Esophagus muscularis mucosa (tissue), 4 donors: ENCODE data around the gene LCNL1. TPM values are rescaled to one million over a fixed set of nuclear protein-coding genes. Genes with fewer than 3 reads are reported as not detected.

Experiments used
- DNase-seq: peaks from one replicate; pipeline ENCODE4 v3.0.0-alpha.2; 2017; ENCODE audit errors: extremely low spot score
- H3K27ac ChIP-seq, 4 donors: fragments of 200-600 bp; sonication (generic); replicated peaks in 1 of 4; 1 replicate in 3 of 4; 2 replicates in 1 of 4; pipeline ENCODE4 v1.5.1; 2016 to 2019; ENCODE audit warnings: mild to moderate bottlenecking in 1 of 4
- H3K27me3 ChIP-seq, 4 donors: fragments of 200-600 bp; sonication (generic); one replicate each; pipeline versions ENCODE4 v1.5.1 to v1.6.0; 2016 to 2019
- H3K36me3 ChIP-seq, 4 donors: fragments of 200-600 bp; sonication (generic); one replicate each; pipeline ENCODE4 v1.5.1; 2016 to 2019
- H3K4me1 ChIP-seq, 4 donors: fragments of 200-600 bp; sonication (generic); one replicate each; pipeline ENCODE4 v1.5.1; 2016 to 2019
- H3K4me3 ChIP-seq, 4 donors: fragments of 200-600 bp; sonication (generic); 1 replicate in 2 of 4; 2 replicates in 2 of 4; pipeline ENCODE4 v1.5.1; 2016 to 2019; ENCODE audit warnings: mild to moderate bottlenecking in 4 of 4, moderate library complexity in 1 of 4
- H3K9me3 ChIP-seq, 4 donors: fragments of 200-600 bp; sonication (generic); 1 replicate in 3 of 4; 2 replicates in 1 of 4; pipeline ENCODE4 v1.5.1; 2016 to 2019
- EP300 ChIP-seq: sonication (generic); formaldehyde crosslinking; IDR thresholded peaks from one replicate; pipeline ENCODE4 v1.6.1; 2017; ENCODE audit warnings: antibody characterized with exemption
- POLR2A ChIP-seq: fragments of 450-650 bp; IDR thresholded peaks from one replicate; pipeline ENCODE4 v1.6.1; 2017; ENCODE audit warnings: antibody characterized with exemption, moderate library complexity, mild to moderate bottlenecking, low read depth
- POLR2AphosphoS5 ChIP-seq, 2 donors: sonication (generic); formaldehyde crosslinking; IDR thresholded peaks; one replicate each; pipeline ENCODE4 v1.6.1; 2017; ENCODE audit warnings: antibody characterized with exemption in 2 of 2
- WGBS: methylation state at CpG from one replicate; pipeline ENCODE4 v1.1.5; 2018; 5-methylcytosine and 5-hydroxymethylcytosine counted together
- intact Hi-C: fragments of 100-400 bp; cut with DNase I; formaldehyde crosslinking; loops from one replicate; pipeline ENCODE4 v1.15.1; 2023
- total RNA-seq, 4 donors: library from RNA; depleted of rRNA; stranded (reverse); fragments of >200 nt; gene quantifications; one replicate each; pipeline versions ENCODE4 v1.1.0 to v1.2.1, GENCODE V29; 2016
- TF ChIP-seq, protein P1 (sequence below), 3 experiments: fragments of 200-600 bp in 2 of 3; fragments of 450-650 bp in 1 of 3; sonication (generic) in 2 of 3; IDR thresholded peaks; one replicate each; pipeline ENCODE4 v1.5.1; 2017 to 2019; ENCODE audit warnings: antibody characterized with exemption in 3 of 3, mild to moderate bottlenecking in 2 of 3, moderate library complexity in 1 of 3

Gene LCNL1
- total RNA-seq, 4 donors from 2014 or later: 0.11 to 0.42 (median 0.39) TPM; not detected in 1

DNA sequence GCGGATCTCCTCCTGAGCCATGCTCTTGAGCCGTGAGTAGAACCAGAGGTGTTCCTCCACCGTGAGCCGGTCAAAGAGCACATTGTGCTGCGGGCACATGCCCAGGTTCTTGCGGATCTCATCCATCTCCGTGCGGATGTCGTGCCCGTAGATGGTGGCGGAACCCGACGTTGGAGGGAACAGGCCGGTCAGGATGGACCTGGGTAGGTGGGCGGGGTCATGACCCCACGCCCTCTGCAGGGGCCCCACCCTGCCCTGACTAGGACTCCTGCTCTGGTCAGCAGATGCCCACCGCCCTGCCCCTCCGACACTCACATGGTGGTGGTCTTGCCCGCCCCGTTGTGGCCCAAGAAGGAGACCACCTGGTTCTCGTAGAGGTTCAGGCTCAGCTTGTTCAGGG, 33.2 kb downstream of the LCNL1 start:
- intact Hi-C loops: no loop called here
- Histone ChIP-seq H3K27me3 (no peaks in the 10 kb centered on the region), H3K4me3 (no peak overlapping the region), H3K36me3 (peaks cover 31 to 97% (median 91%) of the 10 kb centered on the region in 4 donors), H3K27ac (no peak overlapping the region), H3K9me3 (no peaks in the 10 kb centered on the region), H3K4me1 (no peaks in the 10 kb centered on the region)
- TF ChIP-seq POLR2AphosphoS5 (IDR thresholded peaks at IDR 0.05): no peak
- TF ChIP-seq, protein P1, sequence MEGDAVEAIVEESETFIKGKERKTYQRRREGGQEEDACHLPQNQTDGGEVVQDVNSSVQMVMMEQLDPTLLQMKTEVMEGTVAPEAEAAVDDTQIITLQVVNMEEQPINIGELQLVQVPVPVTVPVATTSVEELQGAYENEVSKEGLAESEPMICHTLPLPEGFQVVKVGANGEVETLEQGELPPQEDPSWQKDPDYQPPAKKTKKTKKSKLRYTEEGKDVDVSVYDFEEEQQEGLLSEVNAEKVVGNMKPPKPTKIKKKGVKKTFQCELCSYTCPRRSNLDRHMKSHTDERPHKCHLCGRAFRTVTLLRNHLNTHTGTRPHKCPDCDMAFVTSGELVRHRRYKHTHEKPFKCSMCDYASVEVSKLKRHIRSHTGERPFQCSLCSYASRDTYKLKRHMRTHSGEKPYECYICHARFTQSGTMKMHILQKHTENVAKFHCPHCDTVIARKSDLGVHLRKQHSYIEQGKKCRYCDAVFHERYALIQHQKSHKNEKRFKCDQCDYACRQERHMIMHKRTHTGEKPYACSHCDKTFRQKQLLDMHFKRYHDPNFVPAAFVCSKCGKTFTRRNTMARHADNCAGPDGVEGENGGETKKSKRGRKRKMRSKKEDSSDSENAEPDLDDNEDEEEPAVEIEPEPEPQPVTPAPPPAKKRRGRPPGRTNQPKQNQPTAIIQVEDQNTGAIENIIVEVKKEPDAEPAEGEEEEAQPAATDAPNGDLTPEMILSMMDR (IDR thresholded peaks at IDR 0.05): no peak
- no peak for TF ChIP-seq POLR2A
- WGBS: 97% methylated on average over 13 of the region's 21 CpGs
- no peak for DNase-seq

DNA sequence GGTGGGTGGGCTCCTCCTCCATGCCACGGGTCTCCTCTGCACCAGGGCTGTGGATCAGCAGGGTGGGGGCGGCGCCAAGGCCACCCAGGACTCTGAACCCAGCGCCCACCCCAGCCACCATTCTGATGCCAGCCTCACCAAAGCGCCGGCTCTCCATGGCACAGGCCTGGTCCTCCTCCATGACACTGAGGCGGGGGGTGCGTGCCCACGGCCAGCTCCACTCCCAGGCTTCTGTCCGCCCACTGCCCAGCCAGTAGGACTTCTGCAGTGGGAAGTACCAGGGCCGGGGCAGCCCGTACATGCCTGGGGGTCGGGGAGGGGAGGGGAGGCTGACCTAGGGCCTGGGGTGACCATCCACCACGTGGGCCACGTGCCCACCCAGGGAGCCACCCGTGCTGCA, 33.6 kb downstream of the LCNL1 start:
- Histone ChIP-seq H3K36me3 (peaks cover 27 to 97% (median 90%) of the 10 kb centered on the region in 4 donors), H3K4me3 (no peak overlapping the region), H3K4me1 (no peaks in the 10 kb centered on the region), H3K27me3 (no peaks in the 10 kb centered on the region), H3K27ac (no peak overlapping the region), H3K9me3 (no peaks in the 10 kb centered on the region)
- intact Hi-C loops: no loop called here
- TF ChIP-seq, protein P1 (IDR thresholded peaks at IDR 0.05): no peak
- TF ChIP-seq POLR2AphosphoS5 (IDR thresholded peaks at IDR 0.05): no peak
- no peak for TF ChIP-seq POLR2A
- no peak for TF ChIP-seq EP300
- WGBS: no CpG with 5 or more reads among the region's 16 CpGs
- no peak for DNase-seq

DNA sequence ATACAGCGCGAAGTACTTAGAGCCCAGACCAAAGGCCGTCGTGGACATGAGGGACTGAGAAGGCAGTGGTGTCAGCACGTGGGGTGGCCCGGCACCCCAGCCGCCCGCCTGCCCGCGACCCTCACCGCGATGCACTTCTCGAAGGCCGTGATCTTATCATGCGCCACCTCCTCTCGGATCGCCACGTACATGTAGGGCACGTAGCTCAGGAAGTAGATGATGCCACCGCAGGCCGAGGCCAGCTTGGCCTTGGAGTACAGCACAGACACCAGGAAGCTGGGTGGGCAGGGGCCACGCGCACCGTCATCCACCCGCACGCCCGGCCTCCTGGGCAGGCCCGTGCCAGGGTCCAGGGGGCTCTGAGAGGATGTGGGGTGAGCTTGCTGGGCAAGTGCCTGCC, 34.3 kb downstream of the LCNL1 start:
- Histone ChIP-seq H3K4me3 (no peak overlapping the region), H3K4me1 (no peaks in the 10 kb centered on the region), H3K9me3 (no peaks in the 10 kb centered on the region), H3K27ac (no peak overlapping the region), H3K36me3 (peaks cover 20 to 92% (median 84%) of the 10 kb centered on the region in 4 donors), H3K27me3 (no peaks in the 10 kb centered on the region)
- TF ChIP-seq POLR2A (no peak), EP300 (no peak), POLR2AphosphoS5 (IDR thresholded peaks at IDR 0.05) (no peak)
- TF ChIP-seq, protein P1 (IDR thresholded peaks at IDR 0.05): no peak
- WGBS: 98% methylated on average over 18 of the region's 28 CpGs
- DNase-seq: no peak
- intact Hi-C loops: no loop called here

DNA sequence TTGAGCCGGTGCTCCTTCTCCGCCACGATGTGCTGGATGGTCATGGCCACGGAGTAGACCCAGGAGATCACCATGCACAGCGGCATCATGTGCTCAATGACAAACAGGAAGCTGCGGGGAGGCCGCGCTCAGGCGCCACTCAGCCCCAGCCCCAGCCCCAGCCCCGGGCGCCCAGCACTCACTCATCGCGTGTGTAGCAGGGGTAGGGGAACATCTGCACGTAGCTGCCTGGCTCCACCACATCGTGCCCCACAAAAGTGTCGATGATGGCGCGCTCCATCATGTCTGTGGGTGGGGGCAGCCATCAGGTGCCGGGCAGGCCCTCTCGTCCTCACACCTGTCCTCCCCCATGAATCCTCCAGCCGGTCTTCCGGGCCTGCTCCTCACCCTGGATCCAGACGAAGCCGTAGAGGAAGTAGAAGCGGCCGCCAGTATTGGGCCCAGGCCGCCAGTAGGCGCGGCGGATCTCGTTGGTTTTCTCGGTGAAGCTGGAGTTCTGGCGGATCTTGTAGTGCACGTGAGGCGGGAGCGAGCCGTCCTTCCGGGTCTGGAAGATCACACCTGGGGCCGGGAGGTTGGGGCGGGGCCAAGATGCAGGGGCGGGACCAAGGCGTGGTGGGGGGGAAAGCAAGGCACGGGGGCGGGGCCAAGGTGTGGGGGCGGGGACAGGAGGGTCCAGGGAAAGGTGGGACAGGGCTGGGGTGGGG, 35.2 kb downstream of the LCNL1 start:
- intact Hi-C loops: no loop called here
- H3K4me3 ChIP-seq: no peak overlapping the region

More for the DNA sequence above, 35.2 kb downstream of the LCNL1 start:
- Histone ChIP-seq H3K27ac (no peak overlapping the region), H3K4me1 (no peaks in the 10 kb centered on the region), H3K27me3 (no peaks in the 10 kb centered on the region), H3K36me3 (peaks cover 19 to 84% (median 78%) of the 10 kb centered on the region in 4 donors), H3K9me3 (no peaks in the 10 kb centered on the region)
- no peak for DNase-seq
- TF ChIP-seq POLR2A (no peak), EP300 (no peak), POLR2AphosphoS5 (IDR thresholded peaks at IDR 0.05) (no peak)
- TF ChIP-seq, protein P1 (IDR thresholded peaks at IDR 0.05): no peak
- 91% methylated on average over 32 of the region's 45 CpGs for WGBS
